HepG2 (cell line): Measurements from ENCODE around the gene DAZAP1. TPM values are rescaled to one million over a fixed set of nuclear protein-coding genes. Genes with fewer than 3 reads are reported as not detected.

Experiments used
- ADNP ChIP-seq: sonication (generic); formaldehyde crosslinking; IDR thresholded peaks from 2 replicates; pipeline ENCODE4 v1.4.0; 2020; ENCODE audit warnings: missing genetic modification reagents
- AGO2 ChIP-seq: fragments of 200-400 bp; formaldehyde crosslinking; optimal IDR thresholded peaks from 2 replicates; pipeline ENCODE3; 2017; ENCODE audit warnings: mild to moderate bottlenecking, low read depth, low read length, moderate library complexity
- ARNT ChIP-seq: fragments of 450-650 bp; IDR thresholded peaks from 2 replicates; pipeline ENCODE4 v1.6.1; 2017
- CHD2 ChIP-seq: IDR thresholded peaks from 2 replicates; pipeline ENCODE4 v1.6.1; 2011; ENCODE audit warnings: low read depth, low read length, improper control_type of control experiment
- DNMT1 ChIP-seq: sonication (generic); formaldehyde crosslinking; IDR thresholded peaks from 2 replicates; pipeline ENCODE4 v1.5.1; 2020; ENCODE audit warnings: mild to moderate bottlenecking, missing genetic modification reagents
- ELK4 ChIP-seq: sonication (generic); formaldehyde crosslinking; IDR thresholded peaks from 2 replicates; pipeline ENCODE4 v1.9.0; 2021; ENCODE audit warnings: missing genetic modification reagents, borderline replicate concordance
- ETV5 ChIP-seq: IDR thresholded peaks from 2 replicates; pipeline ENCODE4 v1.6.1; 2018; ENCODE audit warnings: missing biosample characterization, missing genetic modification reagents, inconsistent platforms, borderline replicate concordance
- FOXA1 ChIP-seq, 2 experiments: fragments of 450-650 bp in 1 of 2; sonication (generic) in 1 of 2; formaldehyde crosslinking in 1 of 2; IDR thresholded peaks; 2 replicates each; pipeline versions ENCODE4 v1.4.0 to v1.6.1; 2016 to 2020; ENCODE audit warnings: missing genetic modification reagents in 1 of 2
- KAT2B ChIP-seq: fragments of 150-350 bp; IDR thresholded peaks from 2 replicates; pipeline ENCODE4 v1.6.1; 2014; ENCODE audit warnings: low read depth, low read length, borderline replicate concordance
- MED8 ChIP-seq: sonication (generic); formaldehyde crosslinking; IDR thresholded peaks from 2 replicates; pipeline ENCODE4 v1.8.1; 2023; ENCODE audit warnings: mild to moderate bottlenecking, missing genetic modification reagents; ENCODE audit not compliant: insufficient replicate concordance
- PAWR ChIP-seq: sonication (generic); formaldehyde crosslinking; IDR thresholded peaks from 2 replicates; pipeline ENCODE4 v1.4.0; 2020; ENCODE audit warnings: missing genetic modification reagents, mild to moderate bottlenecking, borderline replicate concordance
- RBFOX2 ChIP-seq: fragments of 200-400 bp; formaldehyde crosslinking; IDR thresholded peaks from 2 replicates; pipeline ENCODE4 v1.6.1; 2017; ENCODE audit warnings: low read depth, mild to moderate bottlenecking, low read length
- REPIN1 ChIP-seq: sonication (generic); formaldehyde crosslinking; IDR thresholded peaks from 2 replicates; pipeline ENCODE4 v1.8.0; 2022; ENCODE audit warnings: missing genetic modification reagents, low read depth, mild to moderate bottlenecking, borderline replicate concordance
- RFX3 ChIP-seq: IDR thresholded peaks from 2 replicates; pipeline ENCODE4 v1.6.1; 2016; ENCODE audit warnings: missing biosample characterization, missing genetic modification reagents
- SETDB1 ChIP-seq: sonication (generic); formaldehyde crosslinking; IDR thresholded peaks from 2 replicates; pipeline ENCODE4 v1.5.1; 2020; ENCODE audit warnings: missing genetic modification reagents, mild to moderate bottlenecking, borderline replicate concordance
- SNRNP70 ChIP-seq: fragments of 200-400 bp; formaldehyde crosslinking; IDR thresholded peaks from 2 replicates; pipeline ENCODE4 v1.6.1; 2017; ENCODE audit warnings: mild to moderate bottlenecking, low read depth, low read length, moderate library complexity
- SP2 ChIP-seq: sonication (generic); formaldehyde crosslinking; IDR thresholded peaks from 2 replicates; pipeline ENCODE4 v1.5.1; 2020; ENCODE audit warnings: mild to moderate bottlenecking, missing genetic modification reagents
- SSRP1 ChIP-seq: IDR thresholded peaks from 2 replicates; pipeline ENCODE4 v1.6.1; 2016; ENCODE audit warnings: control low read depth
- TCF12 ChIP-seq, 2 experiments: fragments of 450-650 bp in 1 of 2; sonication (generic) in 1 of 2; formaldehyde crosslinking in 1 of 2; IDR thresholded peaks; 2 replicates each; pipeline versions ENCODE4 v1.6.1 to v1.8.0; 2017 to 2022; ENCODE audit warnings: antibody characterized with exemption in 1 of 2, mild to moderate bottlenecking in 1 of 2, missing genetic modification reagents in 1 of 2, moderate library complexity in 1 of 2
- TOE1 ChIP-seq: sonication (generic); formaldehyde crosslinking; IDR thresholded peaks from 2 replicates; pipeline ENCODE4 v1.4.0; 2020; ENCODE audit warnings: mild to moderate bottlenecking, missing genetic modification reagents
- ZBTB21 ChIP-seq: sonication (generic); formaldehyde crosslinking; IDR thresholded peaks from 2 replicates; pipeline ENCODE4 v1.4.0; 2020; ENCODE audit warnings: missing genetic modification reagents
- ZBTB33 ChIP-seq: sonication (generic); formaldehyde crosslinking; IDR thresholded peaks from 2 replicates; pipeline ENCODE4 v1.4.0; 2020; ENCODE audit warnings: missing genetic modification reagents
- ZEB1 ChIP-seq: IDR thresholded peaks from 2 replicates; pipeline ENCODE4 v1.6.1; 2012; ENCODE audit warnings: mild to moderate bottlenecking, low read depth, inconsistent platforms; ENCODE audit not compliant: insufficient replicate concordance
- ZNF441 ChIP-seq: sonication (generic); formaldehyde crosslinking; IDR thresholded peaks from 2 replicates; pipeline ENCODE4 v1.7.0; 2021; ENCODE audit warnings: missing genetic modification reagents, borderline replicate concordance
- ZNF652 ChIP-seq: IDR thresholded peaks from 2 replicates; pipeline ENCODE4 v1.6.1; 2016; ENCODE audit warnings: low read depth, borderline replicate concordance
- ZNF670 ChIP-seq: sonication (generic); formaldehyde crosslinking; IDR thresholded peaks from 2 replicates; pipeline ENCODE4 v1.8.0; 2022; ENCODE audit warnings: mild to moderate bottlenecking, missing genetic modification reagents, borderline replicate concordance
- ZNF720 ChIP-seq: sonication (generic); formaldehyde crosslinking; IDR thresholded peaks from 2 replicates; pipeline ENCODE4 v1.4.0; 2020; ENCODE audit warnings: missing genetic modification reagents
- ZNF766 ChIP-seq: sonication (generic); formaldehyde crosslinking; IDR thresholded peaks from 2 replicates; pipeline ENCODE4 v1.5.0; 2020; ENCODE audit warnings: missing genetic modification reagents, borderline replicate concordance
- ZSCAN21 ChIP-seq: sonication (generic); formaldehyde crosslinking; IDR thresholded peaks from 2 replicates; pipeline ENCODE4 v1.8.0; 2022; ENCODE audit warnings: mild to moderate bottlenecking, missing genetic modification reagents, moderate library complexity, borderline replicate concordance
- polyA plus RNA-seq, 8 experiments: library from polyadenylated mRNA; depleted of rRNA in 3 of 8; stranded (reverse) in 7 of 8; unstranded in 1 of 8; fragments of >200 nt; fragmentation: Illumina TruSeq in 4 of 8; extraction: Trizol in 4 of 8; gene quantifications; 2 replicates each; pipeline versions ENCODE4 v1.2.1 to v1.2.3, GENCODE V29; 2011 to 2016; ENCODE audit warnings: low read depth in 4 of 8, missing spikeins in 1 of 8, mixed read lengths in 1 of 8; ENCODE audit not compliant: insufficient read depth in 1 of 8
- total RNA-seq, 5 experiments: library from RNA; depleted of rRNA; stranded (reverse); fragments of >200 nt; fragmentation: Illumina TruSeq; extraction: Trizol; gene quantifications; 2 replicates each; pipeline ENCODE4 v1.2.3, GENCODE V29; 2016; ENCODE audit warnings: low read depth in 1 of 5

The DAZAP1 gene
- total and polyA plus RNA-seq, 2 of the 13 experiments (the other 11 are each of a cell fraction or from before 2014, with no cell fraction given), result 63.3 to 79.2 TPM

DNA sequence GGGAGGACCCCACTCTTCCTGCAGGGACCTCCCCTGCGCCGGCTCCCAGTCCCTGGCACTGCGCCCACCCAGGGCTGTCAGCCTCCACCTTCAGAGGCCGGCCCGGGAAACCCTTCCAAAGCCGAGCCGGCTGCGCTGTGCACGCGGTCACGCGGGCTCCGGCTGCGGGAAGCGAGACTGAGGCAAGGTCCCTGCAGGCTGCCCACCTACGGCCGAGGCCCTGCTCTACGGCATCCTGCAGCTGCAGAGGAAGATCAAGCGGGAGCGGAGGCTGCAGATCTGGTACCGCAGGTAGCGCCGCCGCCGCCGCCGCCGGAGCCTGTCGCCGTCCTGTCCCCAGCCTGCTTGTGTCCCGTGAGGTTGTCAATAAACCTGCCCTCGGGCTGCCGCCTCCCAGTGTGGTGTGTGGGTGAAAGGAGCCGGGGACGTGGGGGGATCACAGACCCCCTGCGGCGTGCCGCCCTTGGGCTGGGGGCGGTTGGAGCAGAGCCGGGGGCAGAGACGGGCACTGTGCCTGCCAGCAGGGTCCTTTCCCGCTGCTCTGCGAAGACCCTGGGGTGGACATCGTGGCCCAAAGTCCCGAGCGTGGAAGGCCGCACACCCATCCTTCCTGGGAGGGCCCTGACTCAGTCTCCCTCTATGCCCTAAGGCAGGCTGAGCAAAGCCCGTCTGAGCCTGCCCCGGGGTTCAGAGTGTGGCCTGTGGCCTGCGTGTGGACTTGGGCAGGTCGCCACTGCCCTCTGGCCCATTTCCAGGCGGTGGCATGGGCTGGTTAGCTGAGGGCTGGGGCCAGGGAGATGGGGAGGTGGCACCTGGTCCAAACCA lies 12.0 kb upstream of the DAZAP1 start (continued):
- no peak for TF ChIP-seq ZNF720 (CRISPR knock-in tag)
- no peak for TF ChIP-seq KAT2B
- TF ChIP-seq ELK4 (CRISPR knock-in tag), result no peak
- 0 out of 2 replicates have a peak, but pooled peaks have one; percentile 81 for TF ChIP-seq DNMT1 (CRISPR knock-in tag)
- no peak for TF ChIP-seq ZEB1
- no peak for TF ChIP-seq ZNF766 (CRISPR knock-in tag)
- TF ChIP-seq TOE1 (CRISPR knock-in tag), result no peak
- no peak for TF ChIP-seq SNRNP70
- peak; percentile 2; the same call in 1 of the 2 replicates for TF ChIP-seq ZBTB33 (CRISPR knock-in tag)
- TF ChIP-seq TCF12 (IDR thresholded peaks at IDR 0.05), result no peak
- TF ChIP-seq TCF12 (CRISPR knock-in tag; IDR thresholded peaks at IDR 0.05), result 0 out of 2 replicates have a peak, but pooled peaks have one; percentile 45
- TF ChIP-seq RBFOX2, result peak; percentile 84
- TF ChIP-seq AGO2, result peak; percentile 98
- TF ChIP-seq SETDB1 (CRISPR knock-in tag), result no peak
- no peak for TF ChIP-seq CHD2
- TF ChIP-seq ADNP, result no peak
- TF ChIP-seq SSRP1, result peak; percentile 14; the same call in 1 of the 2 replicates
- no peak for TF ChIP-seq PAWR (CRISPR knock-in tag)
- TF ChIP-seq ZNF652 (CRISPR knock-in tag), result no peak
- no peak for TF ChIP-seq ARNT
- no peak for TF ChIP-seq ZSCAN21 (CRISPR knock-in tag)
- TF ChIP-seq FOXA1 (IDR thresholded peaks at IDR 0.05), result no peak
- TF ChIP-seq FOXA1 (CRISPR knock-in tag; IDR thresholded peaks at IDR 0.05), result no peak
- peak; percentile 42 for TF ChIP-seq MED8
- TF ChIP-seq RFX3, result no peak
- no peak for TF ChIP-seq ETV5 (CRISPR knock-in tag)
- TF ChIP-seq REPIN1 (CRISPR knock-in tag), result no peak
- no peak for TF ChIP-seq SP2 (CRISPR knock-in tag)
- no peak for TF ChIP-seq ZBTB21 (CRISPR knock-in tag)
- TF ChIP-seq ZNF670 (CRISPR knock-in tag), result no peak
- TF ChIP-seq ZNF441 (CRISPR knock-in tag), result no peak
